ENCODE data around the gene INKA2.

Gene INKA2

DNA sequence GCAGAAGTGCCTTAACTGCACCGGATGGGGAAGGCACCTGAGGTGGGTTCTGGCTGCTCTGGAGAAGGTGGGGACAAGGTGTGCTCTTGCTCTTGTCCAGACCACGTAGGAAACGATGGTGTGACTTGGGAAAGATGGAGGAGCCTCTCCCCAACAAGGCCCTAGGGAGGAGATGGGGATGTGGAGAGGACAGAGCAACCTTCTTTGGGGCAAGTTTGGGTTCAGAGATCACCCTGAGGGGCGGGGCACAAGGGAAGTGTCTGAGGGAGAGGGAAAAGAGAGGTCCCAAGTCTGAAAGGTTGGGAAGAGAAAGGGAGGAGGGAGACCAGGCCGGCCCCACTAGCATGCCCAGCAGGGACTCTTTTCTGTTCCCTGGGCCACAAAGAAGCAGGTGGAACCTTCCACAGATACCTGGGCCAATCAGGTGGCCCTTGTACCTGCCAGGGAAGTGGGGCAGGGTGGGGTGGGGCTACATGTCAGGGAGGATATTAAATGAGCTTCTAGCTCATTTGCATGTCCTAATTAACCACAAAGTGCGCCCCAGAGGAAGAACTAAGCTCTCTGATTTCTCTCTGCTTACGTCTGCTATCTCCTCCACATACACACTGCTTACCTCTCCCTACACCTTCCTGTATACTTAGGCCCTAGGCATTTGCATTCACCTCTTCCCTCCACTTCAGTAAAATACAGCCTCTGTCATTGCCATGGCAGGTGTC, 15.9 kb downstream of the INKA2 start:
- no peak for DNase-seq (ENCODE audit: low read depth)
- no peak overlapping the region for H3K4me3 ChIP-seq (ENCODE audit: low read depth, low read length)
- TF ChIP-seq POLR2A (IDR thresholded peaks at IDR 0.05; ENCODE audit: extremely low read depth, insufficient read length) = no peak
- no peak for TF ChIP-seq MAX (IDR thresholded peaks at IDR 0.05; ENCODE audit: low read depth, low read length)
- TF ChIP-seq, protein P1, sequence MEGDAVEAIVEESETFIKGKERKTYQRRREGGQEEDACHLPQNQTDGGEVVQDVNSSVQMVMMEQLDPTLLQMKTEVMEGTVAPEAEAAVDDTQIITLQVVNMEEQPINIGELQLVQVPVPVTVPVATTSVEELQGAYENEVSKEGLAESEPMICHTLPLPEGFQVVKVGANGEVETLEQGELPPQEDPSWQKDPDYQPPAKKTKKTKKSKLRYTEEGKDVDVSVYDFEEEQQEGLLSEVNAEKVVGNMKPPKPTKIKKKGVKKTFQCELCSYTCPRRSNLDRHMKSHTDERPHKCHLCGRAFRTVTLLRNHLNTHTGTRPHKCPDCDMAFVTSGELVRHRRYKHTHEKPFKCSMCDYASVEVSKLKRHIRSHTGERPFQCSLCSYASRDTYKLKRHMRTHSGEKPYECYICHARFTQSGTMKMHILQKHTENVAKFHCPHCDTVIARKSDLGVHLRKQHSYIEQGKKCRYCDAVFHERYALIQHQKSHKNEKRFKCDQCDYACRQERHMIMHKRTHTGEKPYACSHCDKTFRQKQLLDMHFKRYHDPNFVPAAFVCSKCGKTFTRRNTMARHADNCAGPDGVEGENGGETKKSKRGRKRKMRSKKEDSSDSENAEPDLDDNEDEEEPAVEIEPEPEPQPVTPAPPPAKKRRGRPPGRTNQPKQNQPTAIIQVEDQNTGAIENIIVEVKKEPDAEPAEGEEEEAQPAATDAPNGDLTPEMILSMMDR (IDR thresholded peaks at IDR 0.05; ENCODE audit: low read depth, low read length) = no peak
- no peak for TF ChIP-seq MYC (IDR thresholded peaks at IDR 0.05; ENCODE audit: low read depth, low read length)

DNA sequence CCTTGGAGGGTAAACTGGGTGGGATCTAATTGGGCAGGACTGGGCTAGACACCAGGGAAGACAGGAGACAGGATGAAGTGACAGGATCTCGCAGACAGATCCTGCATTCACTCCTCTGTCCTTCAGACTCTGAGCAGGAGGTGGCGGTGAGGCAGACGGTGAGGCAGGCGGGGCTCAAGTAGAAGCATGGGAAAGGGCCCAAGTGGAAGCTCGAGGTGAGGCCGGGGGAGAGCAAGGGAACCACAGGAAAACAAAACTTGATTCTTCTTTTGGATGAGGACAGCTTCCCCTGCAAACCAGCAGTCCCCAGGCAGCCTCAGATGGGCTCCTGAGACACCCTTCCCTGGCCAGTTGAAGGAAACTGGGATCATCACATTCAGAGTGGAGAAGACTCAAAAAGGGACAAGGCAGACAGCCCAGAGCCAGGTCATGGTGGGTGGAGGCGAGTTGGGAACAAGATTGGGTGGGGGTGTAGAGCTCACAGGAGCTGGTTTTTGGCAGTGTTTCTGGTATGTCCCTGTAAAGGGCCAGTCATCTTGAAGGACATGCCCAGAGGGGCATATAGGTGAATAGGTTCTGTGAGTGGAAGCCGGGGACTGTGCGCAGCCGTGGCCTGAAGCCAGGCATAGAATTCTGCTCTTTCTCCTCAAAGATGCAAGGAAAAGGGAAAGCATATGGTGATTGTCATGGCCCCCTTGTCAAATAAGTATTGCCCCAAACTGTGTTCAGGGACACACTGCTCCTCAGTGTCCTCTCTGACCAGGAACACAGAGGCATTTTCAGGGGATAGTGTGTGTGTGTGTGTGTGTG, 18.0 kb downstream of the INKA2 start:
- TF ChIP-seq, protein P1 (IDR thresholded peaks at IDR 0.05; ENCODE audit: low read depth, low read length) = no peak
- H3K4me3 ChIP-seq (ENCODE audit: low read depth, low read length) = no peak overlapping the region
- DNase-seq (ENCODE audit: low read depth) = no peak

- TF ChIP-seq, protein P1 (IDR thresholded peaks at IDR 0.05; ENCODE audit: low read depth, low read length) = no peak
- no peak for TF ChIP-seq MAX (IDR thresholded peaks at IDR 0.05; ENCODE audit: low read depth, low read length)
- no peak for TF ChIP-seq POLR2A (IDR thresholded peaks at IDR 0.05; ENCODE audit: extremely low read depth, insufficient read length)
- no peak for TF ChIP-seq MYC (IDR thresholded peaks at IDR 0.05; ENCODE audit: low read depth, low read length)
- H3K4me3 ChIP-seq (ENCODE audit: low read depth, low read length) = no peak overlapping the region
- DNase-seq (ENCODE audit: low read depth) = no peak
Measured at GRCh38 chr1:111720274-111720976, 18.8 kb downstream of the INKA2 start.

- DNase-seq (ENCODE audit: low read depth) = no peak
- TF ChIP-seq POLR2A (IDR thresholded peaks at IDR 0.05; ENCODE audit: extremely low read depth, insufficient read length) = no peak
- no peak for TF ChIP-seq MAX (IDR thresholded peaks at IDR 0.05; ENCODE audit: low read depth, low read length)
- no peak overlapping the region for H3K4me3 ChIP-seq (ENCODE audit: low read depth, low read length)
Measured at GRCh38 chr1:111719674-111720132, 19.5 kb downstream of the INKA2 start.

DNA sequence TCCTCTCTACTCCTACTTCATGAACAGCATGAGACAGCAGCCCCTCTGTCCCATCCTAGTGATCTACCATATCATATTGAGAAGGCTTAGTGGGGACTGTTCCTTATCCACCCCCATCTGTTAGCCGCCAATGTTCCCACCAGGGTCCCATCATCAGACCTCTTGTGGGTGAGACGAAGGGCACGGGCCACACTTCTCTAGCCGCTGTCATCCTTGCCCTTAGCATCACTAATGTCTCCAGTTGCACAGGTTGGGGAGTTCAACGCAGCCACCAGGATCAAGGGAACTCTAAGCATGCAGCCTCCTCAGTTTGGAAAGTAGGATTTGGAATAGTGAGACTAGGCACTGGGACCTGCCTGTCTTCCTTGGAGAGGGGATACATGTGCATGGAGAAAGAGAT, 20.1 kb downstream of the INKA2 start:
- no peak for DNase-seq (ENCODE audit: low read depth)
- no peak for TF ChIP-seq MYC (IDR thresholded peaks at IDR 0.05; ENCODE audit: low read depth, low read length)
- TF ChIP-seq, protein P1 (IDR thresholded peaks at IDR 0.05; ENCODE audit: low read depth, low read length) = no peak
- no peak for TF ChIP-seq POLR2A (IDR thresholded peaks at IDR 0.05; ENCODE audit: extremely low read depth, insufficient read length)
- no peak for TF ChIP-seq MAX (IDR thresholded peaks at IDR 0.05; ENCODE audit: low read depth, low read length)
- no peak overlapping the region for H3K4me3 ChIP-seq (ENCODE audit: low read depth, low read length)

GRCh38 chr1:111717450-111717849, 21.7 kb downstream of the INKA2 start:
- DNase-seq (ENCODE audit: low read depth) = no peak
- TF ChIP-seq, protein P1 (IDR thresholded peaks at IDR 0.05; ENCODE audit: low read depth, low read length) = no peak
- TF ChIP-seq POLR2A (IDR thresholded peaks at IDR 0.05; ENCODE audit: extremely low read depth, insufficient read length) = no peak
- TF ChIP-seq MAX (IDR thresholded peaks at IDR 0.05; ENCODE audit: low read depth, low read length) = no peak
- no peak for TF ChIP-seq MYC (IDR thresholded peaks at IDR 0.05; ENCODE audit: low read depth, low read length)
- no peak overlapping the region for H3K4me3 ChIP-seq (ENCODE audit: low read depth, low read length)
